Measurements from ENCODE around the gene STRA6.
"Not testable (repeated sequence)": the region's sequence is repeated elsewhere in the genome, so short reads cannot be mapped to it uniquely, and the experiment has no call there.

Gene STRA6

DNA sequence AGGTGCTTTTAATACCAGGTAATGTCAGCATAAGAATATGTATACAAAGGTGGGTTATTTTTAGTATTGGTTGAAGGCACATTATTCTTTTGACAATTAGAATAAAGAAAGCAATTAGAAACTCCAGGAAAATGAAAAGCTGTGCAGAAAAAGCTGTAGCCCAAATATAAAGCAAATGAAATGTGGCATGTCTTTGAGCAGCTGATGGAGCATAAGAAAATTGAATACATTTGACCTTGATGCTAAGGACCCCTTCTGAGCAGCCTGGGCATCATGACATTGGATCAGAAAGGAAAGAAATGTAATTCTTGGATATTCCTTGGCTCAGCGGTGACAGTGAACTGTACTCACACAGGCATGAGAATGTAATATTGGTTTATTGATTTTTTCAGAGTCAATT lies 37.1 kb downstream of the STRA6 start:
- peaks cover 14 to 22% of the 10 kb centered on the region in 2 experiments for H3K27me3 ChIP-seq (ENCODE audit: control insufficient read depth in 1 of 2, insufficient read depth in 1 of 2, low read length in 2 of 2)
- H3K18ac ChIP-seq (ENCODE audit: low read depth in 1 of 2, low read length in 2 of 2), result no peak overlapping the region
- no peak overlapping the region for H2BK15ac ChIP-seq (ENCODE audit: low read depth, poor library complexity, severe bottlenecking)
- no peak overlapping the region for H3K4me2 ChIP-seq (ENCODE audit: low read length, poor library complexity, severe bottlenecking)
- H4K8ac ChIP-seq (ENCODE audit: low read length), result no peak overlapping the region
- H3K4ac ChIP-seq (ENCODE audit: low read depth in 1 of 2, low read length in 2 of 2), result no peak overlapping the region
- no peaks in the 10 kb centered on the region for H3K9me3 ChIP-seq (ENCODE audit: control insufficient read depth, low read length)
- no peaks in the 10 kb centered on the region for H3K79me1 ChIP-seq (replicated peaks; ENCODE audit: low read length, poor library complexity, severe bottlenecking)
- no peak overlapping the region for H3K27ac ChIP-seq (ENCODE audit: low read length, poor library complexity, severe bottlenecking)
- H2AFZ ChIP-seq (ENCODE audit: low read depth, low read length), result no peak overlapping the region
- no peak overlapping the region for H4K91ac ChIP-seq (ENCODE audit: low read length)
- no peak overlapping the region for H2AK5ac ChIP-seq (ENCODE audit: low read length, severe bottlenecking)
- H2BK120ac ChIP-seq (ENCODE audit: low read depth, low read length), result no peak overlapping the region
- H3K4me3 ChIP-seq (ENCODE audit: insufficient read depth in 1 of 2, low read depth in 1 of 2, low read length in 2 of 2), result no peak overlapping the region
- H3K4me1 ChIP-seq (ENCODE audit: control insufficient read depth, insufficient read depth, low read depth, low read length), result peaks cover 4% of the 10 kb centered on the region
- H2BK5ac ChIP-seq (ENCODE audit: low read depth, low read length, poor library complexity, severe bottlenecking), result no peak overlapping the region
- WGBS, result 92% methylated on average over 1 of the region's 1 CpG
- no peaks in the 10 kb centered on the region for H3K36me3 ChIP-seq (ENCODE audit: control insufficient read depth in 1 of 2, insufficient read depth in 2 of 2, low read depth in 1 of 2, low read length in 2 of 2)
- no peak for DNase-seq
- H3K23ac ChIP-seq (ENCODE audit: low read length in 2 of 2), result no peak overlapping the region
- no peak overlapping the region for H2BK12ac ChIP-seq (ENCODE audit: low read length in 2 of 2)
- H3K14ac ChIP-seq (ENCODE audit: low read length in 2 of 2), result no peak overlapping the region
- no peak overlapping the region for H3K9ac ChIP-seq (ENCODE audit: low read length)

DNA sequence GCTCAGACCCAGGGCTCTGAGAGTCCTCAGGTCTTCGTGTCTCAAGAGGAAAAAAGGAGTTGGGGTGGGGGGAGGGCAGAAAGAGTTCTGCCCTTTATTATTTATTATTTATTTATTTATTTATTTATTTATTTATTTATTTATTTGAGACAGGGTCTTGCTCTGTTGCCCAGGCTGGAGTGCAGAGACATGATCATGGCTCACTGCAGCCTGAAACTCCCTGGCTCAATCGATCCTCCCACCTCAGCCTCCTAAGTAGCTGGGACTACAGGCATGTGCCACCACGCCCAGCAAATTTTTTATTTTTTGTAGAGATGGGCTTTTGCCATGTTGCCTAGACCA lies 40.4 kb downstream of the STRA6 start:
- not testable (repeated sequence) for H3K4ac ChIP-seq (ENCODE audit: low read depth in 1 of 2, low read length in 2 of 2); H2AK5ac ChIP-seq (ENCODE audit: low read length, severe bottlenecking); DNase-seq; H3K14ac ChIP-seq (ENCODE audit: low read length in 2 of 2); H3K36me3 ChIP-seq (ENCODE audit: control insufficient read depth in 1 of 2, insufficient read depth in 2 of 2, low read depth in 1 of 2, low read length in 2 of 2); H2BK5ac ChIP-seq (ENCODE audit: low read depth, low read length, poor library complexity, severe bottlenecking); H2BK15ac ChIP-seq (ENCODE audit: low read depth, poor library complexity, severe bottlenecking); H3K18ac ChIP-seq (ENCODE audit: low read depth in 1 of 2, low read length in 2 of 2); H3K9ac ChIP-seq (ENCODE audit: low read length); H3K79me1 ChIP-seq (replicated peaks; ENCODE audit: low read length, poor library complexity, severe bottlenecking); H3K4me3 ChIP-seq (ENCODE audit: insufficient read depth in 1 of 2, low read depth in 1 of 2, low read length in 2 of 2); H3K23ac ChIP-seq (ENCODE audit: low read length in 2 of 2); H3K27ac ChIP-seq (ENCODE audit: low read length, poor library complexity, severe bottlenecking); H4K8ac ChIP-seq (ENCODE audit: low read length); H2BK12ac ChIP-seq (ENCODE audit: low read length in 2 of 2); H2AFZ ChIP-seq (ENCODE audit: low read depth, low read length); H2BK120ac ChIP-seq (ENCODE audit: low read depth, low read length); H3K9me3 ChIP-seq (ENCODE audit: control insufficient read depth, low read length); H3K4me1 ChIP-seq (ENCODE audit: control insufficient read depth, insufficient read depth, low read depth, low read length); H3K4me2 ChIP-seq (ENCODE audit: low read length, poor library complexity, severe bottlenecking); H4K91ac ChIP-seq (ENCODE audit: low read length)
- WGBS, result 94% methylated on average over 2 of the region's 3 CpGs
- H3K27me3 ChIP-seq (ENCODE audit: control insufficient read depth in 1 of 2, insufficient read depth in 1 of 2, low read length in 2 of 2), result peaks cover 16 to 24% of the 10 kb centered on the region in 2 experiments

DNA sequence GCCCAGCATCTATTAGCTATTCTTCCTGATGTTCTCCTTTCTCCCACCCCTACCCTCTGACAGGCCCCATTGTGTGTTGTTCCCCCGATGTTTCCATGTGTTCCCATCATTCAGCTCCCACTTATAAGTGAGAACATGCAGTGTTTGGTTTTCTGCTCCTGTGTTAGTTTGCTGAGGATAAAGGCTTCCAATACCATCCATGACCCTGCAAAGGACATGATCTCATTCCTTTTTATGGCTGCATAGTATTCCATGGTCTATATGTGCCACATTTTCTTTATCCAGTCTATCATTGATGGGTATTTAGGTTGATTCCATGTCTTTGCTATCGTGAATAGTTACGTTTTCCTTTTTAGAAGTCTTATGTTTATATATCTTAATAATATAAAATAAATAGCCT lies 42.2 kb downstream of the STRA6 start:
- H3K14ac ChIP-seq (ENCODE audit: low read length in 2 of 2); H2BK15ac ChIP-seq (ENCODE audit: low read depth, poor library complexity, severe bottlenecking); H3K27ac ChIP-seq (ENCODE audit: low read length, poor library complexity, severe bottlenecking); H2BK5ac ChIP-seq (ENCODE audit: low read depth, low read length, poor library complexity, severe bottlenecking); H3K79me1 ChIP-seq (replicated peaks; ENCODE audit: low read length, poor library complexity, severe bottlenecking); H3K9me3 ChIP-seq (ENCODE audit: control insufficient read depth, low read length); H3K4ac ChIP-seq (ENCODE audit: low read depth in 1 of 2, low read length in 2 of 2); H4K8ac ChIP-seq (ENCODE audit: low read length); H4K91ac ChIP-seq (ENCODE audit: low read length); H3K4me1 ChIP-seq (ENCODE audit: control insufficient read depth, insufficient read depth, low read depth, low read length); H3K23ac ChIP-seq (ENCODE audit: low read length in 2 of 2); H3K4me3 ChIP-seq (ENCODE audit: insufficient read depth in 1 of 2, low read depth in 1 of 2, low read length in 2 of 2); DNase-seq; H3K18ac ChIP-seq (ENCODE audit: low read depth in 1 of 2, low read length in 2 of 2); H3K4me2 ChIP-seq (ENCODE audit: low read length, poor library complexity, severe bottlenecking); H2AK5ac ChIP-seq (ENCODE audit: low read length, severe bottlenecking); H2BK120ac ChIP-seq (ENCODE audit: low read depth, low read length); H2BK12ac ChIP-seq (ENCODE audit: low read length in 2 of 2); H2AFZ ChIP-seq (ENCODE audit: low read depth, low read length); H3K36me3 ChIP-seq (ENCODE audit: control insufficient read depth in 1 of 2, insufficient read depth in 2 of 2, low read depth in 1 of 2, low read length in 2 of 2); H3K9ac ChIP-seq (ENCODE audit: low read length): not testable (repeated sequence)
- no CpG with 5 or more reads among the region's 3 CpGs for WGBS
- H3K27me3 ChIP-seq (ENCODE audit: control insufficient read depth in 1 of 2, insufficient read depth in 1 of 2, low read length in 2 of 2), result peaks cover 26 to 31% of the 10 kb centered on the region in 2 experiments

DNA sequence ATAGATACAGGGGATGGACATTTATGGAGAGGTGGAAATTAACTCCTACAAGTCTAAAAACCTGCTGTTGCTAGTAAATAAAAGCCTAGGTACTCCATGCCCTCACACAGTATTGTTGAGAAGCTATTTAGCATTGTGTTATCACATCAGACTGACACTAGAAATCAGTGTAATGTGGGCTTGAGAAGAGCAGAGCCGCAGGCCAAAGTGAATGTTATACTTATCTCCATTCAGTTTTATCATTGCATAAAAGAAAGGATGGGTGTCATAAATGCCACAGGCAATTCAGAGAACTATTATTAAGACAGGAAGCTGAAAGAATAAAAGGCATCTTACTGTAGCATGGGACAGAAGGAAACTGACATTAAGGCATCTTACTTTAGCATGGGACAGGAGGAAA lies 42.8 kb downstream of the STRA6 start:
- no peak overlapping the region for H3K18ac ChIP-seq (ENCODE audit: low read depth in 1 of 2, low read length in 2 of 2)

More for the DNA sequence above, 42.8 kb downstream of the STRA6 start:
- Histone ChIP-seq H3K23ac (ENCODE audit: low read length in 2 of 2) (no peak overlapping the region), H3K4me1 (ENCODE audit: control insufficient read depth, insufficient read depth, low read depth, low read length) (peaks cover 1% of the 10 kb centered on the region), H3K4ac (ENCODE audit: low read depth in 1 of 2, low read length in 2 of 2) (no peak overlapping the region), H2AFZ (ENCODE audit: low read depth, low read length) (no peak overlapping the region), H2AK5ac (ENCODE audit: low read length, severe bottlenecking) (no peak overlapping the region), H3K27ac (ENCODE audit: low read length, poor library complexity, severe bottlenecking) (no peak overlapping the region), H2BK15ac (ENCODE audit: low read depth, poor library complexity, severe bottlenecking) (no peak overlapping the region), H3K4me3 (ENCODE audit: insufficient read depth in 1 of 2, low read depth in 1 of 2, low read length in 2 of 2) (no peak overlapping the region), H3K9me3 (ENCODE audit: control insufficient read depth, low read length) (no peaks in the 10 kb centered on the region), H4K8ac (ENCODE audit: low read length) (no peak overlapping the region), H3K9ac (ENCODE audit: low read length) (no peak overlapping the region), H3K4me2 (ENCODE audit: low read length, poor library complexity, severe bottlenecking) (no peak overlapping the region), H2BK120ac (ENCODE audit: low read depth, low read length) (no peak overlapping the region), H3K27me3 (ENCODE audit: control insufficient read depth in 1 of 2, insufficient read depth in 1 of 2, low read length in 2 of 2) (peaks cover 26 to 30% of the 10 kb centered on the region in 2 experiments), H2BK12ac (ENCODE audit: low read length in 2 of 2) (no peak overlapping the region), H3K36me3 (ENCODE audit: control insufficient read depth in 1 of 2, insufficient read depth in 2 of 2, low read depth in 1 of 2, low read length in 2 of 2) (no peaks in the 10 kb centered on the region), H3K14ac (ENCODE audit: low read length in 2 of 2) (no peak overlapping the region), H3K79me1 (replicated peaks; ENCODE audit: low read length, poor library complexity, severe bottlenecking) (no peaks in the 10 kb centered on the region), H2BK5ac (ENCODE audit: low read depth, low read length, poor library complexity, severe bottlenecking) (no peak overlapping the region), H4K91ac (ENCODE audit: low read length) (no peak overlapping the region)
- DNase-seq, result no peak
- no CpG with 5 or more reads among the region's 1 CpG for WGBS
